ENCODE results near the gene PDE8A. TPM values are rescaled to one million over a fixed set of nuclear protein-coding genes. Genes with fewer than 3 reads are reported as not detected.
"Not testable (repeated sequence)": the region's sequence is repeated elsewhere in the genome, so short reads cannot be mapped to it uniquely, and the experiment has no call there.

The PDE8A gene
- total and polyA plus RNA-seq, 2 donors (not counting 1 experiment from before 2014, with no cell fraction given): 17.7 to 26.3 TPM

- TF ChIP-seq EZH2 (IDR thresholded peaks at IDR 0.05; ENCODE audit: low read length, missing control alignments): no peak
- no peak for TF ChIP-seq CTCF (conservative IDR thresholded peaks at IDR 0.05 in 1 of 2, IDR thresholded peaks at IDR 0.05 in 1 of 2; ENCODE audit: low read depth in 1 of 2, low read length in 2 of 2)
- no peak overlapping the region for H3K9ac ChIP-seq (ENCODE audit: insufficient read depth, low read length)
- H2AFZ ChIP-seq (ENCODE audit: low read length): no peak overlapping the region
- no peaks in the 10 kb centered on the region for H4K20me1 ChIP-seq (ENCODE audit: control insufficient read depth, extremely low read depth, insufficient read depth, low read length)
- no peak overlapping the region for H3K27ac ChIP-seq (ENCODE audit: insufficient read depth, low read length)
- H3K36me3 ChIP-seq (ENCODE audit: control insufficient read depth, insufficient read depth, low read length): no peaks in the 10 kb centered on the region
- peak overlapping the region; percentile 44 for H3K4me2 ChIP-seq (ENCODE audit: extremely low read depth, insufficient read depth, low read length)
- no peak for DNase-seq (ENCODE audit: low read depth in 2 of 2)
- no peaks in the 10 kb centered on the region for H3K9me3 ChIP-seq (ENCODE audit: control insufficient read depth, insufficient read depth, low read depth, low read length)
- peaks cover 7% of the 10 kb centered on the region for H3K4me1 ChIP-seq (ENCODE audit: control insufficient read depth, extremely low read depth, insufficient read depth, low read length)
- no peak overlapping the region for H3K4me3 ChIP-seq (replicated peaks in 1 of 4; ENCODE audit: control extremely low read depth in 1 of 4, insufficient read depth in 1 of 4, low read depth in 3 of 4, low read length in 4 of 4)
- peaks cover 12% of the 10 kb centered on the region for H3K79me2 ChIP-seq (ENCODE audit: control insufficient read depth, insufficient read depth, low read length)
- no peaks in the 10 kb centered on the region for H3K27me3 ChIP-seq (ENCODE audit: control insufficient read depth, insufficient read depth, low read length)
These were observed 3.5 kb downstream of the PDE8A start for GRCh38 chr15:84985158-84985557.

GRCh38 chr15:84987351-84987750 is 5.7 kb downstream of the PDE8A start:
- DNase-seq (ENCODE audit: low read depth in 2 of 2); H4K20me1 ChIP-seq (ENCODE audit: control insufficient read depth, extremely low read depth, insufficient read depth, low read length); H3K9me3 ChIP-seq (ENCODE audit: control insufficient read depth, insufficient read depth, low read depth, low read length); H2AFZ ChIP-seq (ENCODE audit: low read length); H3K4me2 ChIP-seq (ENCODE audit: extremely low read depth, insufficient read depth, low read length); H3K4me3 ChIP-seq (replicated peaks in 1 of 4; ENCODE audit: control extremely low read depth in 1 of 4, insufficient read depth in 1 of 4, low read depth in 3 of 4, low read length in 4 of 4); H3K27ac ChIP-seq (ENCODE audit: insufficient read depth, low read length); H3K27me3 ChIP-seq (ENCODE audit: control insufficient read depth, insufficient read depth, low read length); H3K9ac ChIP-seq (ENCODE audit: insufficient read depth, low read length); H3K36me3 ChIP-seq (ENCODE audit: control insufficient read depth, insufficient read depth, low read length): not testable (repeated sequence)
- peaks cover 12% of the 10 kb centered on the region for H3K79me2 ChIP-seq (ENCODE audit: control insufficient read depth, insufficient read depth, low read length)
- peaks cover 11% of the 10 kb centered on the region for H3K4me1 ChIP-seq (ENCODE audit: control insufficient read depth, extremely low read depth, insufficient read depth, low read length)

- Histone ChIP-seq H3K9ac (ENCODE audit: insufficient read depth, low read length) (no peak overlapping the region), H3K27me3 (ENCODE audit: control insufficient read depth, insufficient read depth, low read length) (no peaks in the 10 kb centered on the region), H3K27ac (ENCODE audit: insufficient read depth, low read length) (no peak overlapping the region), H3K4me2 (ENCODE audit: extremely low read depth, insufficient read depth, low read length) (no peak overlapping the region), H4K20me1 (ENCODE audit: control insufficient read depth, extremely low read depth, insufficient read depth, low read length) (no peaks in the 10 kb centered on the region), H2AFZ (ENCODE audit: low read length) (no peak overlapping the region), H3K36me3 (ENCODE audit: control insufficient read depth, insufficient read depth, low read length) (no peaks in the 10 kb centered on the region), H3K4me3 (replicated peaks in 1 of 4; ENCODE audit: control extremely low read depth in 1 of 4, insufficient read depth in 1 of 4, low read depth in 3 of 4, low read length in 4 of 4) (no peak overlapping the region), H3K79me2 (ENCODE audit: control insufficient read depth, insufficient read depth, low read length) (peaks cover 8% of the 10 kb centered on the region), H3K4me1 (ENCODE audit: control insufficient read depth, extremely low read depth, insufficient read depth, low read length) (peaks cover 16% of the 10 kb centered on the region), H3K9me3 (ENCODE audit: control insufficient read depth, insufficient read depth, low read depth, low read length) (no peaks in the 10 kb centered on the region)
- TF ChIP-seq EZH2 (IDR thresholded peaks at IDR 0.05; ENCODE audit: low read length, missing control alignments): no peak
- TF ChIP-seq CTCF (conservative IDR thresholded peaks at IDR 0.05 in 1 of 2, IDR thresholded peaks at IDR 0.05 in 1 of 2; ENCODE audit: low read depth in 1 of 2, low read length in 2 of 2): no peak
- DNase-seq (ENCODE audit: low read depth in 2 of 2): no peak
These were observed 6.4 kb downstream of the PDE8A start for GRCh38 chr15:84987949-84988624.
